RWPE2 (cell line): ENCODE measurements around the gene TRAF3IP3.

Experiments used
- ATAC-seq: fragments of 200-7000 bp; cut with Tn5 transposase; 3 replicates; pipeline ENCODE4 v1.9.1; 2021; ENCODE audit warnings: low read depth
- DNase-seq: peaks from one replicate; pipeline ENCODE4 v3.0.0-alpha.2; 2020; ENCODE audit warnings: low spot score
- H3K27ac ChIP-seq: fragments of 450-650 bp; 2 replicates; pipeline ENCODE4 v1.5.1; 2017; ENCODE audit warnings: mild to moderate bottlenecking; ENCODE audit not compliant: poor library complexity, severe bottlenecking
- H3K27me3 ChIP-seq: fragments of 250-450 bp; sonication (Bioruptor Pico); 2 replicates; pipeline ENCODE4 v1.5.1; 2021; ENCODE audit warnings: mild to moderate bottlenecking, moderate library complexity; ENCODE audit not compliant: insufficient read depth, poor library complexity, severe bottlenecking
- H3K36me3 ChIP-seq: fragments of 250-450 bp; sonication (Bioruptor Pico); 2 replicates; pipeline ENCODE4 v1.5.1; 2020; ENCODE audit warnings: low read depth, mild to moderate bottlenecking, moderate library complexity
- H3K4me1 ChIP-seq: fragments of 250-450 bp; sonication (Bioruptor Pico); 2 replicates; pipeline ENCODE4 v1.5.1; 2021; ENCODE audit warnings: mild to moderate bottlenecking, moderate library complexity; ENCODE audit not compliant: insufficient read depth, poor library complexity, severe bottlenecking
- H3K4me3 ChIP-seq: fragments of 250-450 bp; sonication (Bioruptor Pico); 2 replicates; pipeline ENCODE4 v1.5.1; 2021; ENCODE audit warnings: mild to moderate bottlenecking, moderate library complexity; ENCODE audit not compliant: severe bottlenecking
- H3K9me3 ChIP-seq: fragments of 250-450 bp; sonication (Bioruptor Pico); 2 replicates; pipeline ENCODE4 v1.5.1; 2021; ENCODE audit warnings: mild to moderate bottlenecking, moderate library complexity; ENCODE audit not compliant: severe bottlenecking
- TF ChIP-seq, protein P1 (sequence below): fragments of 450-650 bp; IDR thresholded peaks from one replicate; pipeline ENCODE4 v1.5.1; 2017; ENCODE audit warnings: mild to moderate bottlenecking, moderate library complexity; ENCODE audit not compliant: poor library complexity, severe bottlenecking

The TRAF3IP3 gene

DNA sequence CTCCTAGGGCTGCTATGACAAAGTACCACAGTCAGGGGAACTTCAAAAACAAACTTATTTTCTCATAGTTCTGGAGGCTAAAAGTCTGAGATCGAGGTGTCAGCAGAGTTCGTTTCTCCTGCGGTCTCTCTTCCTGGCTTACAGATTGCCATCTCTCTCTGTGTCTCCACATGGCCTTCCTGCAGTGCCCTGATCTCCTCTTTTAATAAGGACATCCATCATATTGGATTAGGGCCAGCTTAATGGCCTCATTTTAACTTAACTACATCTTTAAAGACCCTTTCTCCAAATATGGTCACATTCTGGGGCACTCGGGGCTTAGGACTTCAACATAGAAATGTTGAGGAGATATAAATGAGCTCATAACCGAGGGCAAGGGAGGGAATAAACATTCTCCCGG lies 16.3 kb downstream of the TRAF3IP3 start:
- Histone ChIP-seq H3K36me3 (no peaks in the 10 kb centered on the region), H3K27me3 (no peaks in the 10 kb centered on the region), H3K4me3 (no peak overlapping the region), H3K27ac (no peak overlapping the region), H3K9me3 (no peaks in the 10 kb centered on the region), H3K4me1 (peaks cover 12% of the 10 kb centered on the region)
- DNase-seq = no peak
- no peak for ATAC-seq
- TF ChIP-seq, protein P1, sequence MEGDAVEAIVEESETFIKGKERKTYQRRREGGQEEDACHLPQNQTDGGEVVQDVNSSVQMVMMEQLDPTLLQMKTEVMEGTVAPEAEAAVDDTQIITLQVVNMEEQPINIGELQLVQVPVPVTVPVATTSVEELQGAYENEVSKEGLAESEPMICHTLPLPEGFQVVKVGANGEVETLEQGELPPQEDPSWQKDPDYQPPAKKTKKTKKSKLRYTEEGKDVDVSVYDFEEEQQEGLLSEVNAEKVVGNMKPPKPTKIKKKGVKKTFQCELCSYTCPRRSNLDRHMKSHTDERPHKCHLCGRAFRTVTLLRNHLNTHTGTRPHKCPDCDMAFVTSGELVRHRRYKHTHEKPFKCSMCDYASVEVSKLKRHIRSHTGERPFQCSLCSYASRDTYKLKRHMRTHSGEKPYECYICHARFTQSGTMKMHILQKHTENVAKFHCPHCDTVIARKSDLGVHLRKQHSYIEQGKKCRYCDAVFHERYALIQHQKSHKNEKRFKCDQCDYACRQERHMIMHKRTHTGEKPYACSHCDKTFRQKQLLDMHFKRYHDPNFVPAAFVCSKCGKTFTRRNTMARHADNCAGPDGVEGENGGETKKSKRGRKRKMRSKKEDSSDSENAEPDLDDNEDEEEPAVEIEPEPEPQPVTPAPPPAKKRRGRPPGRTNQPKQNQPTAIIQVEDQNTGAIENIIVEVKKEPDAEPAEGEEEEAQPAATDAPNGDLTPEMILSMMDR = no peak

DNA sequence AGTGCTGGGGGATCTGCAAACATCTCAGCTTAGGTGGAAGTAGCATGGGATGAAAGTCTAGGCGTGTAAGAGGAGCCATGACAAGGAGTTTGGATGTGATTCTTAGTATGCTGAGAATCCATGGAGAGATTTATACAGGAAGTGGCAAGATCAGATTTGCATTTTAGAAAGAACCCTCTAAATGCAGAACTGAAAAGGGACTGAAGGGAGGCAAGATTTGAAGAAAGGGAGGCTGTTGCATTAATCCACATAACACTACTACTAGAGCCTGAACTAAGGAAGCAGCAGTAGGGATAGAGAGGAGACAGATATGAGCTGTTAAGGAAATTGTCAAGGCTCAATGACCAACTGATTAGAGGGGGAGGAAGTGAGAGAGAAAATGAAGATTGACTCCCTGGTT lies 18.7 kb downstream of the TRAF3IP3 start:
- H3K27ac ChIP-seq = no peak overlapping the region
- no peak overlapping the region for H3K4me3 ChIP-seq
- no peaks in the 10 kb centered on the region for H3K9me3 ChIP-seq
- ATAC-seq (no peak), DNase-seq (no peak)
- H3K27me3 ChIP-seq = no peaks in the 10 kb centered on the region
- peaks cover 3% of the 10 kb centered on the region for H3K4me1 ChIP-seq
- H3K36me3 ChIP-seq = no peaks in the 10 kb centered on the region
- TF ChIP-seq, protein P1 = no peak

DNA sequence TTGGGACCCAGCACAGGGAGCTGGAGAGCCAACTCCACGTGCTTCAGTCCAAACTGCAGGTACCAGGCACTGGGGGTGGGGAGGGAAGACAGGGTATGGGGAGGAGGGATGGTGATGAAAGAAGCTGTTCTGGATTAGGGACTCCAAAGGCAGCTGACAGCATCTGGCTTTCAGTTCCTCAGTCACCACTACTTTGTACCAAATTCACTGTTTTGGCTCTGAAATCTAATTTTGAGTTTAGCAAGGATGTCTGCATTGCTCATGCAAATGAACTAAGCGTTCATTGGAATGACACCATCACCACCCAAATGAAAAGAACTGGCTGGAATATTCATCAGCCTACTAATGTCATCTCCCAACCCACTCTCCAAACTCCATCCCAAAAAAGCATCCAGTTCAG lies 19.8 kb downstream of the TRAF3IP3 start:
- H3K4me1 ChIP-seq = no peaks in the 10 kb centered on the region
- no peak for DNase-seq
- no peaks in the 10 kb centered on the region for H3K36me3 ChIP-seq
- H3K27ac ChIP-seq = no peak overlapping the region
- no peaks in the 10 kb centered on the region for H3K27me3 ChIP-seq
- TF ChIP-seq, protein P1 = no peak
- ATAC-seq = no peak
- no peaks in the 10 kb centered on the region for H3K9me3 ChIP-seq
- H3K4me3 ChIP-seq = no peak overlapping the region

DNA sequence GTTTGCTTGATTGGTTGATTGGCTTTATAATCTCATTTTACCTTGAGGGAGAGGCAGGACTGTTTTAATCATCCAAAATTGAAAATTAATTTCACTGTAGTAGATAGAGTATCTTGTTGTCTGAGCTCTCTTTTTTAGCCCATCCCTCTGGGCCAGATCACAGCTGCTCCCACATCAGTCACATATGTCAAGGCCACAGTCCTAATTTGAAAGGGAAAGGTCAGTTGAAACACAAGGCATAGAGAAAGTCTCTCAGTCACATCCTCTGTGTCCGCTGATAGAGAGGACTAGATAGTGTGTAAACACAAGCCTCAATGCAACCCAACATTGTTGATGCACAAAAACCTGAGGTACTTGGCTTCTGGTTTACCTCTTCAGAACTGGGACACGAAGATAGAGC lies 21.7 kb downstream of the TRAF3IP3 start:
- H3K4me3 ChIP-seq = no peak overlapping the region
- TF ChIP-seq, protein P1 = no peak
- no peak overlapping the region for H3K27ac ChIP-seq
- H3K27me3 ChIP-seq = no peaks in the 10 kb centered on the region
- no peaks in the 10 kb centered on the region for H3K4me1 ChIP-seq
- no peak for ATAC-seq
- no peak for DNase-seq
- H3K36me3 ChIP-seq = no peaks in the 10 kb centered on the region
- H3K9me3 ChIP-seq = no peaks in the 10 kb centered on the region

DNA sequence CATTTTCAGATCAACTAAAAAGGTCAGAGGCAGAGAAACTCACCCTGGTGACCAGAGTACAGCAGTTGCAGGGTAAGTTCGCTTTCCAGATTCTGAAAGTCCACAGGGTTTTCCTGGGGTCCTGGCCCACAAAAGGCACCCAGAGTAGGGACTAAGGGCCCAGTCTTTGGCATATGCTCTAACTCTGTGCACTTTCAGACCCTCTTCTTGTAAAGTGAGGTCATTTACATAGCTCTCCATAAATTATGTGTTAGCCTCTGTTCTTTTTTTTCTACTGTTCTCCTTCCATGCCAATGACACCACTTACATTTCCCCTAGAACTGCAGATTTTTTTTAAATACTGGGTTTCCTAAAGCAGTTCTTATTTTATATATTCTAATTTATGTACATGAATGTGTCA lies 22.2 kb downstream of the TRAF3IP3 start:
- Histone ChIP-seq H3K4me1 (no peaks in the 10 kb centered on the region), H3K9me3 (no peaks in the 10 kb centered on the region), H3K4me3 (no peak overlapping the region), H3K27ac (no peak overlapping the region), H3K27me3 (no peaks in the 10 kb centered on the region), H3K36me3 (no peaks in the 10 kb centered on the region)
- TF ChIP-seq, protein P1 = no peak
- no peak for ATAC-seq
- no peak for DNase-seq
